Measurements from ENCODE around the gene ZC3H13.

DNA sequence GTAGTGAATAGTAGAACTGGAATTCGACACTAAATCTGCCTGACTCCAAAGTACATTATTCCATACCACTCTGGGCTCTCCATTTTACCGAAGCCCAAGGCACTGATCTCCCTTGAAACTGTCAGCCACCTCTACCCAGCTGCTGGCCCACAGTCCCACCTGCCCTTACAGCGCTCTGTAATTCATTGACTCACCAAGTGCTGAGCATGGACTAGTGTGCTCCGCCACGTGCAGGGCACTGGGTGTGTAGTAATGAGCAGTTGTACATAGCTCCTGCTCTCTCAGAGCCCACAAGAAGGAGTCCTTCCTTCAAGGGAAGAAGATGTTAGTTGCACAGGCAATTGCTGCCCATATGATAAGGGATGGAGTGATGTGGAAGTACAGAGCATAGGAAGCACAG, 124.4 kb downstream of the ZC3H13 start:
- TF ChIP-seq, protein P1, sequence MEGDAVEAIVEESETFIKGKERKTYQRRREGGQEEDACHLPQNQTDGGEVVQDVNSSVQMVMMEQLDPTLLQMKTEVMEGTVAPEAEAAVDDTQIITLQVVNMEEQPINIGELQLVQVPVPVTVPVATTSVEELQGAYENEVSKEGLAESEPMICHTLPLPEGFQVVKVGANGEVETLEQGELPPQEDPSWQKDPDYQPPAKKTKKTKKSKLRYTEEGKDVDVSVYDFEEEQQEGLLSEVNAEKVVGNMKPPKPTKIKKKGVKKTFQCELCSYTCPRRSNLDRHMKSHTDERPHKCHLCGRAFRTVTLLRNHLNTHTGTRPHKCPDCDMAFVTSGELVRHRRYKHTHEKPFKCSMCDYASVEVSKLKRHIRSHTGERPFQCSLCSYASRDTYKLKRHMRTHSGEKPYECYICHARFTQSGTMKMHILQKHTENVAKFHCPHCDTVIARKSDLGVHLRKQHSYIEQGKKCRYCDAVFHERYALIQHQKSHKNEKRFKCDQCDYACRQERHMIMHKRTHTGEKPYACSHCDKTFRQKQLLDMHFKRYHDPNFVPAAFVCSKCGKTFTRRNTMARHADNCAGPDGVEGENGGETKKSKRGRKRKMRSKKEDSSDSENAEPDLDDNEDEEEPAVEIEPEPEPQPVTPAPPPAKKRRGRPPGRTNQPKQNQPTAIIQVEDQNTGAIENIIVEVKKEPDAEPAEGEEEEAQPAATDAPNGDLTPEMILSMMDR (IDR thresholded peaks at IDR 0.05), result no peak
- no peak for TF ChIP-seq POLR2A (IDR thresholded peaks at IDR 0.05)

All from vagina (tissue), 2 donors.